NCI-H1436 treated with DMSO at 0.1 percent for 48 hours (cell line): Measurements from ENCODE around the gene GRAMD4.

Experiments used
- DNase-seq: peaks from one replicate; lab custom pipeline; 2025; lab: John Stamatoyannopoulos, UW

Gene GRAMD4

DNA sequence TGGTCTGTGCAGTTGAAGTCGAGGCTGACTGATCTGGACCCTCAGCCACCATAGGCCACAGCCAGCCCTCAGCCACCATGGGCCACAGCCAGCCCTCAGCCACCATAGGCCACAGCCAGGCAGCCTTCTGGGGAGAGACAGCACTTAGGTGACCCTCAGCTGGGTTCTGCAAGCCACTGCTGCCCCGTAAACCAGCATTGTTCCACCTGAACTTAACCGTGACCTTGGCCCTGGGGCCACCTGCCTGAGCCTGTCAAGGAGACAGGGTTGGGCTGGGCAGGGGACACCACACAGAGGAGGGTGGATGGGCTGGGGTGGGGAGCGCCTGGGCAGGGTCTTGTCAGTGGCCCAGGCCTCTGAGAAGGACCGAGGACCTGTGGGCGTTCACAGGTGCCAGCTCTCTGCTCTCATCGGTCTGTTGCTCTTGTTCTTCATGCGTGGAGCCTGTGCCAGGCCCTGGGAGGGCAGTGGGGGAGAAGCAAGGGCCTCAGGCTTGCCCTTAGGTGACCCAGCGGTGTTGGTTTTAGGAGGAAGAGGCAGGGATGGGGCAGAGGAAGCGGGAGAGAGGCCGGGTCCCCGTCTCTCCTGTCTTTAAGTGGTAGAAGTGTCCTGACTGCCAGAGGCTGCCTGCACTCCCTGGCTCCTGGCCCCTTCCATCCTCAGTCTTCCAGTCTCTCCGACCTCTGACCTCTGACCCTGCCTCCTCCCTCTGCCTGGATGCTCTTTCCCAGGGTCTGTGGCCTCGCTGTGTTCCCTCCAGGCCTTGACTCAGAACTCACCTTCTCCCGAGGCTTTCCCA is 36.9 kb downstream of the GRAMD4 start:
- no peak for DNase-seq

DNA sequence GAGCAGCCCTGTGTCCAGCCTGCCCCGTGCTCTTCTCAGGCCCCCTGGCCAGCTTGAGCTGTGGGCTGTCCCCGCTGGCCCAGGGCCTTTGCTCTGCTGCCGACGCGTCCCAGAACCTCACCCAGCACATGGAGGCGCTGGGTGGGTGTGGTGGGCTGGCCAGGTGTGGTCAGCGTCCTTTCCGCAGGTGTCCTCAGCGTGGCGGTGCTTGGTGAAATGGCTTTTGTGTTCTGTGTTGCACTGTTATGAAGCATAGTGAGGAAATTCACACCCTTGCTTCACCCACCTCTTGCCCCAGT is 37.4 kb downstream of the GRAMD4 start:
- DNase-seq = no peak

DNA sequence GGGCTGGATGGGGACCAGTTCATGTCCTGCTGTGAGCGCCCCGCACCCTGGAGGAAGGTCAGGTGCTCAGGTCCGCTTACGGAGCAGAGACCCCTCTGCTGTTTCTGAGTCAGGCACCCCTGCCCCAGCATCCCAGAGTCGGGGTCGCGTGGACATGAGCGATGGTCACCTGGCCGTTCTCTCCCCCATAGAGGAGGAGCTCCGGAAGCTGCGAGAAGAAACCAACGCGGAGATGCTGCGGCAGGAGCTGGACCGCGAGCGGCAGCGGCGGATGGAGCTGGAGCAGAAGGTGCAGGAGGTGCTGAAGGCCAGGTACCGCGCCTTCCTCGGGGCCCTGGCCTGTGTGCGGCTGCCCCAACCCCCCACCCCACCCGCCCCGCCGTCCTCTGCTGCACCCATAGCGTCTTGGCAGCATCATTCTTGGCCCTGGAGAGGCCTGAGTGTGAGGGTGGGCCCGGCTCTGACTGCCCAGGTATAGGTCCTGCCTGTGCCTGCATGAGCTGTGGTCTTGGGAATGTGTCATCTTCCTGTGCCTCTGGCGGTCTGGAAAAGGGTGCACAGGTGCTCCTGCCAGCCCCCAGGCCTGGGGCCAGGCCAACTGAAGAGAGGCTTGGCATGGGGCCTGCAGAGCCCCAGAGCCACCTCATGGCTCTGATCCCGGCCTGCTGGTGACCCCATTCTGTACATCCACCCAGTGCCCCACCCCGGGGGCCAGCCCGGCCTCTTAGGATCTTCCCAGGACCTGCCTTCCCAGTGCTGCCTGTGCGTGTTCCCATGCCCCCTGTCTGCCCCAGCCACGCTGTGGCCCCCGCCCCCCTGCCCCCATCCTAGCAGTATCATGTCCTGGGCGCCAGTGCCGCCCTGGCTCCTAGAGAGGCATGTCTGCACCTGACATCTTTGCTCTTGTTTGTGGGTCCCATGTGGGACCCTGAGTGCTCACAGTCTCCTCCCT is 38.1 kb downstream of the GRAMD4 start:
- no peak for DNase-seq

DNA sequence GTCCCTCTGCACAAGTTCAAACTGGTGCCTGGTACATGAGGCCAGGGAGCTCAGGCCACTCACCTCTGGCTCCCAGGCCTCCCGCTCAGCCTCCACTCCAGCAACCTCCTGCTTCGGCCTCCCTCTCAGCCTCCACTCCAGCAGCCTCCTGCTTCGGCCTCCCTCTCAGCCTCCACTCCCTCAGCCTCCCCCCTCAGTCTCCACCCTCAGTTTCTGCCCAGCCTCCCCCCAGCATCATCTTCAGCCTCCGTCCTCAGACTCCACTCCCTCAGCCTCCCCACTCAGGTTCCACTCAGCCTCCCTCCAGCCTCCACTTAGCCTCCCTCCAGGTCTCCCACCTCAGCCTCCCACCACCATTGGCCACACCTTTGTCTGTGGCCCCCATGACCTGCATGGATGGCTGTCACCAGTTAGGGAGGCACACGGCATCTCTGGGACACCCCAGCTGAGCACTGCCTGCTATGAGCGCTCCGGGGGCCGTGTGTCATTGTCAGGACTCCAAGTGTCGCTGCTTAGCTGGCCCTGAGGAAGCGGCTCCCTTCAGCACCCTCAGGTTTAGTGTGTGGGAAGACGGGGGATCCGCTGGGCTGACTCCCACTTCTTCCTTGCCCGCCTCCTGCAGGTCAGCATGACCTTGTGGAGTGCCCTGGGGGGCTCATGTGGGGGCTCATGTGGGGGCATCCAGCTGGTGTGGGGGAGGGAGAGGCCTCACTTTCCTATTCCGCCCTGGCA is 39.0 kb downstream of the GRAMD4 start:
- no peak for DNase-seq

DNA sequence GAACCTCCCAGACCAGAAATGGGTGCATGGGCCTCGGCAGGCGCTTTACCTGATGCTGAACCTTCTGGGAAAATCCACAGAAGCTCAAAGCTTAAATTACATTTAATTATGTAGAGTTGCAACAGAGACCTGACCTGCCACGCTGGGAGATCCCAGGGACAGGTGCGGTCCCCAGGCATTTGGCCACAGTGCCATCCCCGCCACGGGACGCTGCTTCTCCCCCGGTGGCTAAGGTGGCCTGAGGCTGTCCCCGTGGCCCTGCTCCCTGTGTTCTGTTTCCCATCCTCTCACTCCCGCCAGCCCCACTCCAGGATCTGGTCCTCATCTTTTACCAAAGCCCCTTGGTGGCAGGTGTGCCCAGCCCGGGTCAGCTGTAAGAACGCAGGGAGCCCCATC is 39.6 kb downstream of the GRAMD4 start:
- DNase-seq = no peak

DNA sequence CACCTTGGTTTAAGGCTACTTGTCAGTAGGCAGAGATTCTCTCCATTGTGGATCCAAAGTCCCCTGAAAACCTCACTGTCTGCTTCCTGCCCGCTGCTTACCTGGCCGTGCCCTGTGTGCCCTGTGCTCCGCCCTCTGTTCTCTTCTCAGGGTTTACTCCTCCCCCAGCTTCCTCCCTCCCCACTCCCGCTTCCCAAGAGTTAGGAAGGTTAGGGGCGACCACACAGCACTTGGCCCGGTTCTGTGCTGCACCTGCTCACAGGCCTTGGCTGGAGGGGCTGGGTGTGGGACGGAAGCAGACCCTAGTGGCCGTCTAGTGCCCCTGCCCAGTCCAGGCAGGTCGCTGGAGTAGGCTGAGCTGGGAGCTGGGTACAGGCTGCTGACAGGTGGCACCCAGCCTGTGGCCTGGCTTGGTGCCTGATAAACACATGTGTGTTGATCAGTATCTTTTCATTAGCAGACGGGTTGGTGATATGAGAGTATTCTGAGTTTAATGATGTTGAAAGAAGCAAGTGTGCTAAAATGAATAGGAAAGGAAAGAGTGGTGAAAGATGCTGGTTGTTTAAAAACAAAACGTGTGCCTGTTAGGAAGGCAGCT is 40.5 kb downstream of the GRAMD4 start:
- DNase-seq = no peak

DNA sequence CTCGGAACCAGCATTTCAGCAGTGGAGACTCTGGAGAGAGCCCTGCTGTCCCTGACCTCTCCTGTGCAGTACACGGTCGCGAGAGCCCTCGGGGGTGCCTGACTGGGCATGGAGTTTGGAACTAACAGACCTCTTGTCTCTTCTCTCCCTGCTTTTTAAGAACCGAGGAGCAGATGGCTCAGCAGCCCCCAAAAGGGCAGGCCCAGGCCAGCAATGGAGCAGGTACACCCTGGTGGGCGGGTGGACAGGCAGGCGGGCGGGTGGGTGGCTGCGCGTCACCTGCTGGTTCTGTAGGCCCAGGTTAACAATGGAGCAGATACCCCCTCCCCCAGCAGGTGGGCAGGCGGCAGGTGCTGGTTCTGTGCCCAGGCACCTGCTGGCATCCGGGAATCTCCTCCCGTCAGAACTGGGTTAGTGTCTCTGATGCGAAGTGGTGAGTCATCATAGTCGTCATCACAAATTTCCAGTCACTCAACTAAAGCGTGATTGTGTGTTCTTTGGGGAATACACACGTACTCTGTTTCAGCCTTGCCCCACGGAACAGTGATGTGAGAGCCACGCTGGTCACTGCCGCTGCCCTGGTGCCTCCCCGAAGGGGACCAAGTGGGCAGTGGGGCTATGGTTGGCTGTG is 41.1 kb downstream of the GRAMD4 start:
- peak; percentile 65 for DNase-seq

DNA sequence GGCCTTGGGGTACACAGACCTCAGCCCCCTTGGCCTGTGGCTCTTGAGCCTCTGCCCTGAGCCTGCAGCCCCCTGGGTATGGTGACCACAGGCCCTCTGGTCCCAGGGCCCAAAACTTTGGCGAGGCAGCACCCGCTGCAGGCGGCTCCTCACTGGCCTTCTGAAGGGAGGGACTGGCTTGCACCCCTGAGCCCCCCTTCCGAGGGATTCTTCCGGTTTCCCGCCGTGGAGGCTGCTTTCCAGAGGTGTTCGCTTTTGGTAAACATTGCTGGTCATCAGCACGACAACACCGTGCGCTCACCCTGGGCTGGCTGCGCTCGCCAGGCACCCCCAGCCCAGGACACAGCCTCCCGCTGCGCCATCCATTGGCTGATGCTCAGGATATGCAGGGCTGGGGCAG is 42.0 kb downstream of the GRAMD4 start:
- no peak for DNase-seq

DNA sequence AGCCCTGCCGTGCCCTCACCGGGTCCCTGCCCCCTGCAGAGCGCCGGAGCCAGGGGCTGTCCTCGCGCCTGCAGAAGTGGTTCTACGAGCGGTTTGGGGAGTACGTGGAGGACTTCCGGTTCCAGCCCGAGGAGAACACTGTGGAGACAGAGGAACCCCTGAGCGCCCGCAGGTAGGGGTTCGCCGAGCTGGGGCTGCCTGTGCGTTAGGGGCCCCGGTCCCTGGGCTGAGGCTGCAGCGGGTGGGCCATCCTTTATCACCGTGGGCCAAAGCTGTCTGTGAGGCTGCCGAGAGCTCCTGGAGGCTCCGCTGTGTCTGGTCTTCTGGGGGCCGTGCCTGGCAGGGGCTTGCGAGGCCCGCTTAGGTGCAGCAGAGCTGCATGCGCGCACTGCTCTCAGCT is 42.8 kb downstream of the GRAMD4 start:
- DNase-seq = no peak

DNA sequence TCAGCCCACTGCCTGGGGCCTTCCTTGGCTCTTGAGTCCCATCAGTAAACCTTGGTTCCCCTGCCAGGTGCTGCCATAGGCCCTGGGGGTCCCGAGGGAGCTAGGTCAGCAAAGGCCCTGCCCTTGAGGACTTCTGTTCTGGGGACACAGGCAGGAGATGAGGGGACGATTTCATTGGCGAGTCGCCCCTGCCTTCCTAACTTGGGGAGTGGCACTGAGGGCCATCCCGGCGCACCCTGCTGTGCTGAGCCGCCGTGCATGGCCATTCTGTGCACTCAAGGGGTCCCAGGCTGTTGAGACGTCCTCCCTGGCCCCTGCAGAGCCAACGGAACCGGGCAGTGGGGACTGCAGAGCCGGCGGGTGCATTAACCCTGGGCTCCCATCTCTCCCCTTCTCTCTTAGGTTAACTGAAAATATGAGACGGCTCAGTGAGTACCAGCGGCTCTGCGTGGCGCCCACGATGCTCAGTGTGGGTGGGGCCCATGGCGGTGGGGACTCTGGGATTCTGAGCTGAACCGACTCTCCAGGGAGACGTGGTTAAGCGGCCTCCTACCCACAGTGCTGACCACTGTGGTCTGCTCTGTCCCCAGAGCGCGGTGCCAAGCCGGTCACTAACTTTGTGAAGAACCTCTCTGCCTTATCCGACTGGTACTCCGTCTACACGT is 43.4 kb downstream of the GRAMD4 start:
- no peak for DNase-seq

DNA sequence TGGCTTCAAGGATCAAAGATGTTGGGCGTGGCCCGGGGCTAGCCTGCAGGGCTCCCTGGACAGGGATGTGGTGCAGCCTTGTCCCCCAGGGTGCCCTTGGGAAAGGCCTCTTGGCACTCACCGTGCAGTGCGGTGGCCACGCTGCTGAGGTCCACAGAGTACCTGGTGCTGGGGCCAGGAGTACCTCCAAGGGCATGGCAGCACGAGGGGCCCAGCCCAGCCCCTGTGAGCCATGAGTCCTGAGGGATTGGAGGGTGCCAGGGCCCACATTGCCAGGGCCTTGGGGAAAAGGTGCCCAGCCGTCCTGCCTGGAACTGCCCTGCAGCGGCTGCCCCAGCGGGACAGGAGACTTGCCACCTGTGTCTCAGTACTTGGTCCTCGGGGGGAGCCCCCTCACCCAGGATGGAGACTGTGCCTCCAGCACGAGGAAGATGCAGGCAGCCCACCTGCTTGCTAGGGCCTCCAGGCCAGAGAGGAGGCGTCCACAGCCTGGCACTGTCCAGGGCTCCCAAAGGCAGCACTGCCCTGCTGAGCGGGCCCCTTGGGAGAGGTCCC is 44.2 kb downstream of the GRAMD4 start:
- DNase-seq = no peak

DNA sequence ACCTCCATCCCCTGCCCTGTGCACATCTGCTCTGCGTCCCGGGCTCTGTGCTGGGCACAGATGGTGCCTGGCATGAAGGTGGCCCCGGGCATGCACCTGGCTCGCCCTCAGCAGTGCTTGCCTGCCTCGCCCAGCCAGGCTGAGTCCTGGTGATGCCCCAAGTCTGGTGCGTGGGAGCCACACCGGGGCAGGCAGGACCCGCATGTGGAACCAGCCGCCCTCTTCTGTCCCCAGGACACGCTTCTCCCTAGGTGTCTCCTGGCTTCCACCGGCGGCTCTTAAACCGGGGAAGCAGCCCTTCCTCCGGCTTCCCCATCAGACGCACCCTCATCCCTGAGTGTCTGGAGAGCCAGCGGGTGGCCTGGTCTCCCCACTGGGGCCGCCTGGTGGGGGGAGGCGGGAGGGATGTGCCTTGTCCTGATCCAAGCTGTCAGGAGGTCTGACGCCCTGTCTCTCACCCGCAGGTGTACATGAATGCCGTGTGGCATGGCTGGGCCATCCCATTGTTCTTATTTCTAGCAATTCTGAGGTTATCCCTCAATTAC is 45.0 kb downstream of the GRAMD4 start:
- DNase-seq = no peak

DNA sequence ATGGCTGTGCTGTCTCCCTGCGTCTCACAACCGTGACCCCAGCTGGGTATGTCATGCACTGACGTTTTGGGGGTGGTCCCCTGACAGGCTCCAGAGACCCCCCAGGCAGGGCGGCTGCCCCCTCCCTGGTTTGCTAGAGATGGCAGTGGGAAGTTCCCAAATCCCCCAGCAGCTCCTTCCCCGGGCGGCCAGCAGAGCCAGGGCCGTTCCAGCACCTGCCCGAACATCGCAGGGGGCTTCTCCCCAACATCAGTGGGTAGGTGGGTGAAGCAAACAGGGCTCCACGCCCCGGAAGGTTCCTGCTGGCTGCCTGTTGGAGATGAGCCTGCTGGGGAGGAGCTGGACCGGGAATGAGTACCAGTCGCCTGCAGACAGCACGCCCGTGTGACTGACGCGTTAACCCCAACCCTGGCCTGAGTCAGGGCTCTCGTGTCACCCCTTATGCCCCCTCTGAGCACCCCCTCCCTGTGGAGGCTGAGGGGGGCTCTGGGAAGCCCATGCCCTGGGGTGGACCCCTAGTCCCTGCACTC is 45.6 kb downstream of the GRAMD4 start:
- DNase-seq = no peak

DNA sequence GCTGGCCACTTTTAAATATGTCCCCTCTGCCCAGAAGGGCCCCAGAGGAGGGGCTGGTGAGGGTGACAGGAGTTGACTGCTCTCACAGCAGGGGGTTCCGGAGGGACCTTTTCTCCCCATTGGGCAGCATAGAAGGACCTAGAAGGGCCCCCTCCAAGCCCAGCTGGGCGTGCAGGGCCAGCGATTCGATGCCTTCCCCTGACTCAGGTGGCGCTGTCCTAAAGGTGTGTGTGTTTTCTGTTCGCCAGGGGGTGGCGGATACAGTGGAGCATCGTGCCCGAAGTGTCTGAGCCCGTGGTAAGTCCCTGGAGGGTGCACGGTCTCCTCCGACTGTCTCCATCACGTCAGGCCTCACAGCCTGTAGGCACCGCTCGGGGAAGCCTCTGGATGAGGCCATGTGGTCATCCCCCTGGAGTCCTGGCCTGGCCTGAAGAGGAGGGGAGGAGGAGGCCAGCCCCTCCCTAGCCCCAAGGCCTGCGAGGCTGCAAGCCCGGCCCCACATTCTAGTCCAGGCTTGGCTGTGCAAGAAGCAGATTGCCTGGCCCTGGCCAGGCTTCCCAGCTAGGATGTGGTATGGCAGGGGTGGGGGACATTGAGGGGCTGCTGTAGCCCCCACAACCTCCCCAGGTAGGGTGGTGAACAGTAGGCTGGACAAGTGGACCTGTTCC is 46.5 kb downstream of the GRAMD4 start:
- no peak for DNase-seq

DNA sequence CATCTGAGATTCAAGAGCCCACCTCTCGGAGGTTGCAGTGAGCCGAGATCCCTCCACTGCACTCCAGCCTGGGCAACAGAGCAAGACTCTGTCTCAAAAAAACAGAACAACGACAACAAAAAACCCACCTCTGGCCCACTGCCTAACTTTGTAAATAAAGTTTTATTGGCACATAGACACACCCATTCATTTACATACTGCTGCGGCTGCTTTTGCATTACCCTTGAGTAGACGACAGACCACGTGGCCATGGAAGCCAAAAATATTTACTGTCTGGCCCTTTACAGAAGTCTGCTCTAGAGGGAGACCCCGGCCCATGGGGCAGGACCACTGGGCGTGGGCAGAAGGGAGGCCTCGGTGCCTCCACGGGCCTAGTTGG is 47.0 kb downstream of the GRAMD4 start:
- DNase-seq = no peak

DNA sequence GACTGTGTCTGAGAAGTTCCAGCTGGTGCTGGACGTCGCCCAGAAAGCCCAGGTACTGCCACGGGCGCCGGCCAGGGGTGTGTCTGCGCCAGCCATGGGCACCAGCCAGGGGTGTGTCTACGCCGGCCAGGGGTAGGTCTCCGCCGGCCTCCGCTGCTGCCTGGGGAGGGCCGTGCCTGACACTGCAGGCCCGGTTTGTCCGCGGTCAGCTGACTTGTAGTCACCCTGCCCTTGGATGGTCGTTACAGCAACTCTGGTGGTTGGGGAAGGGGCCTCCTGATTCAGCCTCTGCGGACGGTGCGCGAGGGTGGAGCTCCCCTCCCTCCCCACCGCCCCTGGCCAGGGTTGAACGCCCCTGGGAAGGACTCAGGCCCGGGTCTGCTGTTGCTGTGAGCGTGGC is 47.9 kb downstream of the GRAMD4 start:
- no peak for DNase-seq

DNA sequence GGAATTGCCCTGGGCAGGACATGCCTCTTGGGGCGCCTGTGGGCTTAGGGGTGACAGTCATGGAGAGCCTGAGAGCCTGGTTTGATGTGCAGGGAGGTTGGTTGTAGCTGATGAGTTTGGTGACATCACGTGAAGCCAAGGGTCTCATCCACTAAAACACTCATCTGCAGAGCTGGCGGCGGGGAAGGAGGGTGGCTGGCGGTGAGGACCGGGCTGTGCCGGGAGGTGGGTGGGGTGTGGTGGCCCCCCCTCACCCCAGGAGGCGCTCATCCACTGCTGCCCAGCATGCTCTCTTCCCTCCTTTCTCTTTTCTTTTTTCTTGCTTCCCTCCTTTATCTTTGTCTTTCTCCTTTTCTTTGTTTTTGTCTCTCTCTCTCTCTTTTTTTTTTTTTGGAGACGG is 49.0 kb downstream of the GRAMD4 start:
- DNase-seq = no peak

DNA sequence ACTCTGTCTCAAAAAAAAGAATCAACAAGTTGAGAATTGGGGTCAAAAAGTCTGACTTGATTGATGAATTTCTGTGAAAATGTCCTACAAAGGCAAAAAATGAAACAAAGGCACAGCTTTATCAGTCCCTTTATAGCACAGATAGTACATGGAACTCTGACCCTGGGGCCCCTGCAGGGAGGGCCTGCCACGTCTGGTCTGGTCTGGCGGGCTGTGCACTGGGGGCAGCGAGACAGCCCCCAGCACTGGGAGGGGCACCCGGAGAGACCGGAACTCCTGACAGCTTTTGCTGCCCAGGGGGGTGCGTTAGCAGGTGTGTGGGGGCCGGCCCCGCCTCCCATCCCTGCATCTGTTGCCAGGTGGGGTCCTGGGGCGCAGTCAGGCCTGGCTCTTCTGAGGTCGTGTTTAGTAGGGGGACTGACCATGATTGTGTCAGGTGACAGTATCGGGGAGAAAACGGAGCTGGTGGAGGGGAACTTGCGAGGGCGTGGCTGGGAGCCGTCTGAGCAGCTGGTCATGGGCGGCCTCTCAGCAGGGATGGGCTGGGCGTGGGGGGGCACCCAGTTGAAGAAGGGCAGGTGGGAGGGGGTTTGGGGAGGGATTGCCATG is 51.7 kb downstream of the GRAMD4 start:
- no peak for DNase-seq

DNA sequence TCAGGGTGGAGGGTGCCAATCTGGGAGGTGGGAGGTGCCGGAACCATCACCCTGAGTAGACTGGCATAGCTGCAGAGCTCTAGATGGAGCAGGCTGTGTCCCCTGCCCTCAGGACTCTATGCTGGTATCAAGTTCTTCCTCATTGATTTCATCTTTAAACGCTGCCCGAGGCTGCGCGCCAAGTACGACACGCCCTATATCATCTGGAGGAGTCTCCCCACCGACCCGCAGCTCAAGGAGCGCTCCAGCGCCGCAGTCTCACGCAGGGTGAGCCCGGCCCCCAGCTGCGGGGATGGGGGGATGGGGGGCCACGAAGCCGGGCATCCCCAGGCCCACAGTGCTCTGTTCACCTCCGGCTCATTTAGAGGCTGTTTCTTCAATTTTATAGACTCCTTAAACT is 52.5 kb downstream of the GRAMD4 start:
- DNase-seq = no peak
